Kidney (tissue), 14 donors: ENCODE results near the gene BFSP2. TPM values are rescaled to one million over a fixed set of nuclear protein-coding genes. Genes with fewer than 3 reads are reported as not detected.
"Not testable (repeated sequence)": the region's sequence is repeated elsewhere in the genome, so short reads cannot be mapped to it uniquely, and the experiment has no call there.

ENCODE experiments used
- DNase-seq, 5 donors: peaks; one replicate each; pipeline ENCODE4 v3.0.0-alpha.2; 2013 to 2020
- FAIRE-seq: peaks from 2 replicates; lab custom pipeline; 2012; peaks lifted over from hg19 to GRCh38; lab: Jason Lieb, UNC
- H3K27ac ChIP-seq, 2 donors: one replicate each; pipeline ENCODE4 v1.7.0; 2013; ENCODE audit warnings: low read depth in 2 of 2, low read length in 2 of 2, inconsistent platforms in 1 of 2
- H3K27me3 ChIP-seq: one replicate; pipeline ENCODE4 v1.7.1; 2013; ENCODE audit warnings: low read length, inconsistent platforms; ENCODE audit not compliant: control insufficient read depth, insufficient read depth
- H3K36me3 ChIP-seq, 3 donors: one replicate each; pipeline versions ENCODE4 v1.7.0 to v1.7.1; 2013; ENCODE audit warnings: low read length in 3 of 3, control low read depth in 1 of 3, inconsistent platforms in 1 of 3; ENCODE audit not compliant: insufficient read depth in 3 of 3, control insufficient read depth in 2 of 3
- H3K4me1 ChIP-seq, 3 donors: one replicate each; pipeline versions ENCODE4 v1.7.0 to v1.7.1; 2013; ENCODE audit warnings: low read length in 3 of 3, inconsistent platforms in 1 of 3, low read depth in 1 of 3; ENCODE audit not compliant: control insufficient read depth in 2 of 3, insufficient read depth in 2 of 3
- H3K4me3 ChIP-seq, 3 donors: one replicate each; pipeline versions ENCODE4 v1.7.0 to v1.8.1; 2013; ENCODE audit warnings: low read length in 3 of 3, control low read depth in 1 of 3, inconsistent platforms in 1 of 3
- H3K9ac ChIP-seq, 3 donors: one replicate each; pipeline versions ENCODE4 v1.7.0 to v1.7.1; 2013; ENCODE audit warnings: low read length in 3 of 3, control low read depth in 1 of 3, inconsistent platforms in 1 of 3
- H3K9me3 ChIP-seq, 3 donors: one replicate each; pipeline versions ENCODE4 v1.7.0 to v1.7.1; 2013; ENCODE audit warnings: low read length in 3 of 3, control low read depth in 1 of 3, inconsistent platforms in 1 of 3; ENCODE audit not compliant: control insufficient read depth in 2 of 3, insufficient read depth in 1 of 3
- CTCF ChIP-seq: IDR thresholded peaks from 3 replicates; pipeline ENCODE4 v1.5.1; 2012; ENCODE audit warnings: mild to moderate bottlenecking, moderate library complexity, borderline replicate concordance; ENCODE audit not compliant: insufficient read depth; ENCODE audit errors: extremely low read depth
- intact Hi-C: fragments of 100-400 bp; cut with DNase I; formaldehyde crosslinking; loops from one replicate; pipeline ENCODE4 v1.11.1; 2022
- polyA plus RNA-seq: library from polyadenylated mRNA; stranded (reverse); fragments of 350-450 nt; fragmentation: Illumina TruSeq; extraction: RNeasy Lipid Tissue Mini Kit (QIAGEN cat#74804); gene quantifications from one replicate; pipeline ENCODE4 v1.2.3, GENCODE V29; 2014; ENCODE audit warnings: low read depth, low replicate concordance; ENCODE audit not compliant: insufficient read depth
- total RNA-seq: library from RNA; stranded (reverse); fragmentation: NEBNext Ultra II Directional; extraction: Animal tissue kit (Norgen Biotek cat#: 25700); gene quantifications from one replicate; pipeline ENCODE4 v1.2.1, GENCODE V29; 2021
- donor health status: control.
- donor health status: control.
- donor health status: control.
- donor health status: control.
- donor health status: control.
- donor health status: DM: yes; HTN: yes; CAD: no.
- donor health status: Normal renal cell carcinoma (clear cell type).

The BFSP2 gene
- total and polyA plus RNA-seq, 2 donors from 2014 or later, result 0.41 to 0.86 TPM

- Histone ChIP-seq H3K4me1 (peaks cover 0 to 3% (median 0%) of the 10 kb centered on the region in 3 donors), H3K9me3 (peaks cover 0 to 2% (median 0%) of the 10 kb centered on the region in 3 donors), H3K36me3 (no peaks in the 10 kb centered on the region), H3K4me3 (no peak overlapping the region), H3K27ac (no peak overlapping the region), H3K27me3 (no peaks in the 10 kb centered on the region), H3K9ac (no peak overlapping the region)
- DNase-seq, result no peak
- intact Hi-C loops, result no loop called here
- FAIRE-seq, result no peak
- TF ChIP-seq CTCF, result no peak
These were observed 91.7 kb downstream of the BFSP2 start for GRCh38 chr3:133491481-133492059.

- Histone ChIP-seq H3K9me3 (no peaks in the 10 kb centered on the region), H3K9ac (no peak overlapping the region), H3K4me1 (peaks cover 0 to 3% (median 0%) of the 10 kb centered on the region in 3 donors), H3K27me3 (no peaks in the 10 kb centered on the region), H3K36me3 (no peaks in the 10 kb centered on the region), H3K4me3 (no peak overlapping the region), H3K27ac (no peak overlapping the region)
- intact Hi-C loops, result no loop called here
- no peak for FAIRE-seq
- peak in 1 of 5 donors; percentile 65 for DNase-seq
- no peak for TF ChIP-seq CTCF
These were observed 92.4 kb downstream of the BFSP2 start for GRCh38 chr3:133492159-133492741.

- intact Hi-C loops, result no loop called here
- no peak overlapping the region for H3K27ac ChIP-seq
- no peaks in the 10 kb centered on the region for H3K9me3 ChIP-seq
- no peak for TF ChIP-seq CTCF
- FAIRE-seq, result no peak
- no peak overlapping the region for H3K9ac ChIP-seq
- peaks cover 0 to 1% (median 0%) of the 10 kb centered on the region in 3 donors for H3K4me1 ChIP-seq
- no peak overlapping the region for H3K4me3 ChIP-seq
- H3K27me3 ChIP-seq, result no peaks in the 10 kb centered on the region
- H3K36me3 ChIP-seq, result no peaks in the 10 kb centered on the region
- DNase-seq, result no peak
These were observed 94.6 kb downstream of the BFSP2 start for GRCh38 chr3:133494469-133494868.

- H3K9me3 ChIP-seq, DNase-seq, FAIRE-seq, intact Hi-C loops, H3K27ac ChIP-seq, H3K36me3 ChIP-seq, H3K4me1 ChIP-seq, H3K9ac ChIP-seq, H3K4me3 ChIP-seq, H3K27me3 ChIP-seq: not testable (repeated sequence)
These were observed 102.7 kb downstream of the BFSP2 start for GRCh38 chr3:133502542-133502941.
